HS-5 (cell line): ENCODE measurements around the gene PDIA2.
"Not testable (repeated sequence)": the region's sequence is repeated elsewhere in the genome, so short reads cannot be mapped to it uniquely, and the experiment has no call there.

Experiments used
- DNase-seq: peaks from one replicate; pipeline ENCODE4 v3.0.0-alpha.2; 2012; ENCODE audit warnings: low read depth

PDIA2 gene

GRCh38 chr16:263944-264343 is 19.0 kb upstream of the PDIA2 start:
- no peak for DNase-seq

GRCh38 chr16:264440-264951 is 18.5 kb upstream of the PDIA2 start:
- DNase-seq, result no peak

GRCh38 chr16:265002-265529 is 17.9 kb upstream of the PDIA2 start:
- DNase-seq, result no peak

GRCh38 chr16:265711-266110 is 17.3 kb upstream of the PDIA2 start:
- DNase-seq, result no peak

GRCh38 chr16:266258-267164 is 16.5 kb upstream of the PDIA2 start:
- no peak for DNase-seq

GRCh38 chr16:267562-267961 is 15.4 kb upstream of the PDIA2 start:
- not testable (repeated sequence) for DNase-seq

GRCh38 chr16:268141-269053 is 14.6 kb upstream of the PDIA2 start:
- DNase-seq, result no peak

GRCh38 chr16:269061-269796 is 13.7 kb upstream of the PDIA2 start:
- no peak for DNase-seq

- DNase-seq, result no peak
Observed at GRCh38 chr16:270381-271255, 12.3 kb upstream of the PDIA2 start.

- no peak for DNase-seq
Observed at GRCh38 chr16:272633-273546, 10.1 kb upstream of the PDIA2 start.

- DNase-seq, result no peak
Observed at GRCh38 chr16:273547-274421, 9.2 kb upstream of the PDIA2 start.

GRCh38 chr16:275041-275641 is 7.8 kb upstream of the PDIA2 start:
- no peak for DNase-seq

GRCh38 chr16:275786-276232 is 7.2 kb upstream of the PDIA2 start, which contains the start of gene RGS11:
RGS11 (minus strand) TSS chr16:275944; CDS start chr16:275911, 33 bp downstream.
- no peak for DNase-seq

- DNase-seq, result no peak
Observed at GRCh38 chr16:276426-277077, 6.4 kb upstream of the PDIA2 start.

- DNase-seq, result no peak
Observed at GRCh38 chr16:278863-279366, 4.0 kb upstream of the PDIA2 start.

- DNase-seq, result no peak
Observed at GRCh38 chr16:279531-279930, 3.4 kb upstream of the PDIA2 start.

GRCh38 chr16:280005-280460 is 2.9 kb upstream of the PDIA2 start:
- no peak for DNase-seq
